Measurements from ENCODE around the gene MARVELD3. TPM values are rescaled to one million over a fixed set of nuclear protein-coding genes. Genes with fewer than 3 reads are reported as not detected.

The MARVELD3 gene
- total and polyA plus RNA-seq, 2 donors (not counting 1 experiment from before 2014, with no cell fraction given): not detected

GRCh38 chr16:71659471-71659870 lies 33.5 kb downstream of the MARVELD3 start:
- ATAC-seq (ENCODE audit: low read depth) (no peak), DNase-seq (no peak)
- ChIA-PET CTCF (interaction anchor here (0.6 kb wide), 1 partner anchor 48 kb away, joined by 4 read pairs; no protein-coding TSS in a partner anchor), POLR2A (no interaction called here)
- Histone ChIP-seq H3K4me3 (ENCODE audit: control extremely low read depth in 1 of 5, extremely low read depth in 1 of 5, insufficient read depth in 1 of 5, low read depth in 2 of 5, low read length in 4 of 5) (no peak overlapping the region), H2AFZ (ENCODE audit: insufficient read depth, low read depth, low read length, poor library complexity, severe bottlenecking) (no peak overlapping the region), H3K27me3 (replicated peaks in 1 of 4; ENCODE audit: control extremely low read depth in 1 of 4, control insufficient read depth in 3 of 4, insufficient read depth in 4 of 4, low read length in 3 of 4) (no peaks in the 10 kb centered on the region), H3K4me2 (replicated peaks; ENCODE audit: low read depth, low read length, poor library complexity, severe bottlenecking) (no peak overlapping the region), H3K9me3 (ENCODE audit: control extremely low read depth in 1 of 3, control insufficient read depth in 2 of 3, insufficient read depth in 1 of 3, low read length in 2 of 3) (no peaks in the 10 kb centered on the region), H3K36me3 (replicated peaks in 1 of 2; ENCODE audit: control extremely low read depth in 1 of 2, control insufficient read depth in 1 of 2, extremely low read depth in 1 of 2, insufficient read depth in 2 of 2, low read length in 1 of 2) (peaks cover 14 to 45% of the 10 kb centered on the region in 2 experiments), H3K27ac (ENCODE audit: low read length in 2 of 2) (no peak overlapping the region), H3K9ac (ENCODE audit: low read length) (no peak overlapping the region), H4K20me1 (ENCODE audit: control insufficient read depth, insufficient read depth, low read length, poor library complexity, severe bottlenecking) (no peaks in the 10 kb centered on the region), H3K4me1 (ENCODE audit: control insufficient read depth in 2 of 2, insufficient read depth in 2 of 2, low read length in 2 of 2) (peaks cover 0 to 3% of the 10 kb centered on the region in 2 donors), H3K79me2 (ENCODE audit: control insufficient read depth, insufficient read depth, low read length) (no peaks in the 10 kb centered on the region)
- peaks cover 5% of the 10 kb centered on the region for H3K4me1 Mint-ChIP-seq
- no peaks in the 10 kb centered on the region for H3K27me3 Mint-ChIP-seq
- no peak overlapping the region for H3K4me3 Mint-ChIP-seq
- intact Hi-C loops (cut with micrococcal nuclease): no loop called here
- no peak overlapping the region for H3K27ac Mint-ChIP-seq
- H3K9me3 Mint-ChIP-seq (ENCODE audit: insufficient read depth): no peaks in the 10 kb centered on the region
- 100% methylated on average over 2 of the region's 2 CpGs for WGBS (ENCODE audit: insufficient coverage)
- no peak for TF ChIP-seq EZH2 (IDR thresholded peaks at IDR 0.05; ENCODE audit: borderline replicate concordance, insufficient read depth, low read depth, low read length, poor library complexity, severe bottlenecking)
- TF ChIP-seq, protein P1, sequence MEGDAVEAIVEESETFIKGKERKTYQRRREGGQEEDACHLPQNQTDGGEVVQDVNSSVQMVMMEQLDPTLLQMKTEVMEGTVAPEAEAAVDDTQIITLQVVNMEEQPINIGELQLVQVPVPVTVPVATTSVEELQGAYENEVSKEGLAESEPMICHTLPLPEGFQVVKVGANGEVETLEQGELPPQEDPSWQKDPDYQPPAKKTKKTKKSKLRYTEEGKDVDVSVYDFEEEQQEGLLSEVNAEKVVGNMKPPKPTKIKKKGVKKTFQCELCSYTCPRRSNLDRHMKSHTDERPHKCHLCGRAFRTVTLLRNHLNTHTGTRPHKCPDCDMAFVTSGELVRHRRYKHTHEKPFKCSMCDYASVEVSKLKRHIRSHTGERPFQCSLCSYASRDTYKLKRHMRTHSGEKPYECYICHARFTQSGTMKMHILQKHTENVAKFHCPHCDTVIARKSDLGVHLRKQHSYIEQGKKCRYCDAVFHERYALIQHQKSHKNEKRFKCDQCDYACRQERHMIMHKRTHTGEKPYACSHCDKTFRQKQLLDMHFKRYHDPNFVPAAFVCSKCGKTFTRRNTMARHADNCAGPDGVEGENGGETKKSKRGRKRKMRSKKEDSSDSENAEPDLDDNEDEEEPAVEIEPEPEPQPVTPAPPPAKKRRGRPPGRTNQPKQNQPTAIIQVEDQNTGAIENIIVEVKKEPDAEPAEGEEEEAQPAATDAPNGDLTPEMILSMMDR (IDR thresholded peaks at IDR 0.05): no peak

DNA sequence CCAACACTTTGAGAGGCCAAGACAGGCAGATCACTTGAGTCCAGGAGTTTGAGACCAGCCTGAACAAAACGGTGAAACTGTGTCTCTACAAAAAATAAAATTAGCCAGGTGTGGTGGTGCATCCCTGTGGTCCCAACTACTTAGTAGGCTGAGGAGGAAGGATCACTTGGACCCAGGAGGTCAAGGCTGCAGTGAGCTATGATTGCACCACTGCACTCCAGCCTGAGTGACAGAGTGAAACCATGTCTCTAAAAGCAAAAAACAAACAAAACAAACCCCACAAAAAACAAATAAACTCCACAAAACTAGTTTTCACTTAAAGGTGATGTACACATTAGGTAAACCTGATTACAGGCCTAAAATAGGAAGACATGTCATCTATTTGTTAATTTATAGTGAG lies 40.3 kb downstream of the MARVELD3 start:
- Histone ChIP-seq H3K27ac (ENCODE audit: low read length in 2 of 2) (no peak overlapping the region), H3K36me3 (replicated peaks in 1 of 2; ENCODE audit: control extremely low read depth in 1 of 2, control insufficient read depth in 1 of 2, extremely low read depth in 1 of 2, insufficient read depth in 2 of 2, low read length in 1 of 2) (peaks cover 17 to 56% of the 10 kb centered on the region in 2 experiments), H3K9ac (ENCODE audit: low read length) (no peak overlapping the region), H4K20me1 (ENCODE audit: control insufficient read depth, insufficient read depth, low read length, poor library complexity, severe bottlenecking) (no peaks in the 10 kb centered on the region), H3K79me2 (ENCODE audit: control insufficient read depth, insufficient read depth, low read length) (no peaks in the 10 kb centered on the region), H3K27me3 (replicated peaks in 1 of 4; ENCODE audit: control extremely low read depth in 1 of 4, control insufficient read depth in 3 of 4, insufficient read depth in 4 of 4, low read length in 3 of 4) (no peaks in the 10 kb centered on the region), H3K4me2 (replicated peaks; ENCODE audit: low read depth, low read length, poor library complexity, severe bottlenecking) (no peak overlapping the region), H3K4me3 (ENCODE audit: control extremely low read depth in 1 of 5, extremely low read depth in 1 of 5, insufficient read depth in 1 of 5, low read depth in 2 of 5, low read length in 4 of 5) (no peak overlapping the region), H3K9me3 (ENCODE audit: control extremely low read depth in 1 of 3, control insufficient read depth in 2 of 3, insufficient read depth in 1 of 3, low read length in 2 of 3) (no peaks in the 10 kb centered on the region), H3K4me1 (ENCODE audit: control insufficient read depth in 2 of 2, insufficient read depth in 2 of 2, low read length in 2 of 2) (no peaks in the 10 kb centered on the region), H2AFZ (ENCODE audit: insufficient read depth, low read depth, low read length, poor library complexity, severe bottlenecking) (no peak overlapping the region)
- ChIA-PET POLR2A (no interaction called here), CTCF (interaction anchor here (0.7 kb wide), 1 partner anchor 33 kb away, joined by 3 read pairs; no protein-coding TSS in a partner anchor)
- ATAC-seq (ENCODE audit: low read depth) (no peak), DNase-seq (no peak)
- intact Hi-C loops (cut with micrococcal nuclease): no loop called here
- 100% methylated on average over 1 of the region's 1 CpG for WGBS (ENCODE audit: insufficient coverage)
- Mint-ChIP-seq H3K4me3 (no peak overlapping the region), H3K27ac (no peak overlapping the region), H3K27me3 (no peaks in the 10 kb centered on the region), H3K9me3 (ENCODE audit: insufficient read depth) (no peaks in the 10 kb centered on the region), H3K4me1 (no peaks in the 10 kb centered on the region)
- TF ChIP-seq, protein P1 (IDR thresholded peaks at IDR 0.05): no peak
- TF ChIP-seq EZH2 (IDR thresholded peaks at IDR 0.05; ENCODE audit: borderline replicate concordance, insufficient read depth, low read depth, low read length, poor library complexity, severe bottlenecking): no peak

Measured in B cell (primary cell).